AML-193 (cell line): ENCODE results near the gene QSOX2.
A peak's percentile ranks its signal among the peaks of the same experiment; 100 is the strongest.

Experiments
- DNase-seq, 2 experiments: peaks; one replicate each; lab custom pipeline; 2025; lab: John Stamatoyannopoulos, UW

The QSOX2 gene

DNA sequence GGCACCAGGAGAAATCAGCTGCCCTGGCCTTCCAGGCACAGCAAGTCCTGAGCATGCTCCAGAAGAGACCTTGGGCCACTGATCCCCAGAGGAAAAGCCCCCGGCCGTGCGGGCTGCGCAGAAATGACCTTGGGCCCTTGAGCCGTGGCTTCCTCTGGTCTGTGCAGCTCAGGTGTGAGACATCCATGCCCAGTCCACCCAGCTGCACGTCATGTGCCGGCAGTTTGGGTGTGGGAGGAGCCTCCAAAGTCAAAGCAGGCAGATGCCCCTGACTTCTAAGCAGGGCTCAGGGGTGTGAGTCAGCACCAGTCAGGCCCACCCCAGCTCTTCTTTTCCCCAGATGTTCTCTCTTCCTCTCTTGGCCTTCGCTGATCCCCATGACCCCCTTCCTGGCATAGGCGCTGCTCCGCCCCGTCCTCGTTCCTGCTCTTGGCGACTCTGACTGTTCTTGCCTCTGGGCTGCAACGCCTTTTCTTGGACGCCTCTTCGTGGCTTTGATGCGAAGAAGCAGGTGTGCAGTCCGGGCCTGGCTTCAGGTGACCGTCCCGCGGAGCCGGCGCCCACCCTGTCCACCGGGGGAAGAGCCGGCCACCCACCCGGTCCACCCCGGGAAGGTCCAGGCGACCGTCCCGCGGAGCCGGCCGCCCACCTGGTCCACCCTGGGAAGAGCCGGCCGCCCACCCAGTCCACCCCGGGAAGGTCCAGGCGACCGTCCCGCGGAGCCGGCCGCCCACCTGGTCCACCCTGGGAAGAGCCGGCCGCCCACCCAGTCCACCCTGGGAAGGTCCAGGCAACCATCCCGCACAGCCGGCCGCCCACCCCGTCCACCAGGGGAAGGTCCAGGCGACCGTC is 5.9 kb upstream of the QSOX2 start:
- DNase-seq: no peak

DNA sequence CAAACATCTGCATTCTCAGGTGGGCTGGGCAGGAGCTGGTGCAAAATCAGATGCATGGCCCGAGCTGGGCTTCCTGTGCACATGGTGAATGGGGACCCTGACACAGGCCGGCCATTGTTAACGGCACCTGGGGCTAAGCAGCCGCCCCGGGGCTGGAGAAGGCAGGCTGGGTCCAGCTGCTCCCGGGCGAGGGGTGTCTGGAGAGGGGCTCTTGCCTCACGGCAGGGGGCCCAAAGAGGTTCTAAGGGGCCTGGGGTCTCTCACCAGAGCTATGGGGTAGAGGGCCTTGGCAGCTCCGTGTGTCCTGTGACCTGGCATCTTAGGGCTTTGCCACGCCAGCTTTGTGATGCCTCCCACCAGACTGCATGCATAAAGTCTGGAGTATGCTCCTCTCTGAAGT is 5.1 kb upstream of the QSOX2 start:
- DNase-seq: no peak

DNA sequence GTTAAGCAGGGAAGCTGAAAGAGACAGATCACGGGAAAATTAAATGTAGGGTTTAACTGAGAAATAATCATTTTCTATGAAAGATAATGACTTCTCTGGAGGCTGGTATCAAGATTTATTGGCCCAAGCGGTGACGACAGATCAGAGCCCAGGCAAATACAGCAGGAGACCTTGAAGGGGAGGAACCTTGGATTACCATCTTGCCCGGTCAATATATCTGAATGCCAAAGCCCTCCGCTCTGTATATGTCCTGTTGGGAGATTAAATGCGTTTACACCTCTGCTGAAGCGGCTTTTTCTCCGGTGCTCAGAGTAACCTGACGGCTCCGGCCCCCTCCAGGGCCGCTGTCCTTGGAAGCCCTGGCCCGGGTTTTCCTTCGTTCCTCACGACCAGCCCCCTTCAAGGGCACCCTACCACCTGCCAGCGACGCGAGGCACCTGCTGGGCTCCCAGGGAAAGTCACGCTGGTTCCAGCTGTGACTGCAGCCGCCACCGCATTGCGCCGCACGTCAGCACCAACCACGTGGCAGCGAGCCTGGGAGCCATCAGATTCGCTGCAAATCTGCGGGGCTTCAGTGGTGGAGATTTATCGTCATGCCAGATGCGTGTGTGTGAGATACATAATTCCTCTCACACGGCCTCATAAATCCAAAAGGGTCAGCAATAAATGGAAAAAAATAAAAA is 4.4 kb upstream of the QSOX2 start:
- no peak for DNase-seq

DNA sequence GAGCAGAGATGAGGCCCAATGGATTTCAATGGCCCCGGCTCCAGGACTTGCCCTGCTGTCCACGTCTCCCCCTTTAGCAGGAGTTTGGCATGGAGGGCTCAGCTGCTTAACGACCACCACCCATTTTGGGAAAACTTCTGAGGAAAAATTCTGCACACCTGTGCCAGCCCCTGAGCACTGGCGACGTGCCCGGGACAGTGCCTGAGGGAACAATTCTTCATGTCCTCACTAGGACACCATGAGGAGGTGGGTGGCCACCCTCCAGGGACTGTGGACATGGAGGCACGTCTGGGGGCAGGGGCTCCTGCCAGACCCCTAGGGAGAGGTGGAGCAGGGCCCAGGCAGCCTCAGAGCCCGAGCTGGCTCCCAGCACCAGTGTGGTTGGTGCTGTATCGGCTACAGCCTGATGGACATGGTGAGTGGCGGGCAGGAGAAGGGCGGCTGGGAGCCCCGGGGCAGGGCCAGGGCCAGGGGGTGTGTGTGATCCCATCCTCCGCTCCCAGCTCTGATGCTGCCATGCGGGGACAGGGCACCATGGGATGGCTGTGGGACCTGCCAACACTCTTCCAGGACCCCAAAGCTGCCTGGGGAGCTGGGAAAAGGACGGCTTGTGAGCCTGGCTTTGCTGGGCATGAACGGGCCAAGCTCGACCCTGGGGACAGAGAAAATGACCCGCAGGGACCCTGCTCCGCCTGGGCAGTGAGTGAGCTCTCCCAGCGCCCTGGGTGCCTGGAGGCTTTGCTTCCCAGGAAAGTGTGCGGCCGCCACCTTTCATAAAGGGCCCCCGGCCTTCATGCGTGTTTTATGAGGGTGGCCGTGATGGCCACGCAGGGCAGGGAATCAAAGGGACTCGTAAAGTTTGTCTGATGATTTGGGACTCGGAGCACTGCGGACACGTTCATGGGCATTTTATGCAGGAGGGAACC is 3.6 kb upstream of the QSOX2 start:
- no peak for DNase-seq

DNA sequence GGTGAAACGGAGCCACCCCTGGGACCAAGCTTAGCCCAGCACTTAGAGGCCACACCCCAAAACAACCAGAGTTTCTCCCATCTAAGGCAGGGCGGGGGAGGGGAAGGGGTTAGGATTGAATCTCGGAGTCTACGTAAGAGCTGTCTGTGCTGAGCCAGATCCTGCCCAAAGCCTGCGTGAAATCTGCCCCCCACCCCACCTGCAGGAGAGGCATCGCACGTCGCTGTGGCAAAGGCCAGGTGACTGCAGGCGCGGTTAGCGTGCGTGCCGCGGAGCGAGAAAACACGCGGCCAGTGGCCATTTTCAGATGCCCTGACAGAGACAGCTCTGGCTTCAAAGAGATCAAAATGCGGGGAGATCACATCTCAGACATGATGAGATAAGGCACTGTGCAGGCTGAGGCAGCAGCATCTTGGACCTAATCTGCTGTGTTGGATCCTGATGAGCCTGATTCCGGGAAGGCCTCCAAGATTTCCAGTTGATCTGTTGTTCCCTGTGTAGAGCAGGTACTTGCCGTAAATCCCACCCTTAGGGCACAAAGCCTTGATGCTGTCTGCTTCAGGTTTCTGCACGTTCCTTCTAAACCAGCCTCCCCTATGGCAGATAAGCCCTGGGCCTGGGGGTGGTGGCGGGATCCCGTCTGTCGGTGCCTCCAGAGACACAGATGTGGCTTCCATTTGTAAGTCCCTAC is 2.5 kb upstream of the QSOX2 start:
- no peak for DNase-seq

DNA sequence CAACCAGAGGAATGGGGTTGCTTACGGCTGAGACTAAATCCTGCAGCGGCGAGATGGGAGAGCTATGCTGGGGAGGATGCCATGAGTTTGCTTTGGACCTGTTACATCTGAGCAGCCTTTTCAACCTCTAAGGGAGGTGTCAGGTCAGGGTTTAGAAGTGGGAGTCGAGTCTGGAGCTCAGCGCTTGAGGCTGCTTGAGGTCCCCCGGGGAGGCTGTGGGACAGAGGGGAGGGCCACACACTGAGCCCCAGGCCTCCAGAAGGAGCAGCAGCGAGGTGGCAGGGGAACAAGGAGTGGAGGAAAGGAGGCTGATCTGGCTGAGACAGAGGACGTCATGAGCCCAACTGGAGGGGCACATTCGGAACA is 1.9 kb upstream of the QSOX2 start:
- DNase-seq: no peak

DNA sequence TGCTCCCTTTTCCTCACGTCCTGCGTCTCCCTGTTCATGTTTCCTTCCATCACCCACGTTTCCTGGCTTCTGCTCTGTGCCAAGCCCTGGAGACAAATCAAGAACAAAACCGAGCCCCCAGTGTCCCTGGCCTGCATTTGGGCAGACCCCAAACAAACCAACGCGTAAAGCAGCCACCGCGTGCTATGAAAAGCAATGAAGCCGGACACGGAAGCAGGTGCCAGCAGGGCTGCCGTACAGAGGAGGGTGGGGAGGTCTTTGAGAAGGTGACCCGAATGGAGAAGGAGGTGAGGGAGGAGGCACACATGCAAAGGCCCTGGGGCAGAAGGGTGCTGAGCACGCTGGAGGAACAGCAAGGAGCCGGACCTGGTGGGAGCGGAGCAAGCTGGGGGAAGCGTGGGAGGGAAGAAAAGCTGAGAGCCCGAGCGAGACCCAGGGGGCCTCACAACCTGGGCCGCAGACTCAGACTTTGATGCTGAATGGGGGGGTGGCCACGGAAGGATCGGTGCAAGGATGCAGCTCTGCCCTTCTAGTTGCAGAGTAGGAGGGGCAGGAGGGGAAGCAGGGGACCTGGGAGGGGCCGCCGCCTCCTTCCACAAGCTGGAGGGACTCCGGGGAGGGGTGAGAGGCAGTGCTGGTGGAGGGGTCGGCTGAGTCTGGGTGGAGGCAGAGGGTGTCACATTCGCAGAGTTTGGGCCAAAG is 1.4 kb upstream of the QSOX2 start:
- DNase-seq: no peak

DNA sequence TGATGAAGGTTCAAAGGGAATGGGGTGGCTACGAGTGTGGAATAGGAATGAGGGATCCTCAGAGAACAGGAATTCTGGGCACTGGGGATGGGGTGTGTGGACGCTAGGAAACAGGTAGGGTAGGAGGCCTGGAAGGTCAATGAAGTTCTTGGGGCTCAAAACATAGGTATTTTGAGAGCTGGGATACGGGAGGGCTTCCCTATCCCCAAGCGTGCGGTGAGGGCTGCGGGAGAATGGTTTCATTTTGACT is 718 bp downstream of the QSOX2 start:
- DNase-seq: no peak

DNA sequence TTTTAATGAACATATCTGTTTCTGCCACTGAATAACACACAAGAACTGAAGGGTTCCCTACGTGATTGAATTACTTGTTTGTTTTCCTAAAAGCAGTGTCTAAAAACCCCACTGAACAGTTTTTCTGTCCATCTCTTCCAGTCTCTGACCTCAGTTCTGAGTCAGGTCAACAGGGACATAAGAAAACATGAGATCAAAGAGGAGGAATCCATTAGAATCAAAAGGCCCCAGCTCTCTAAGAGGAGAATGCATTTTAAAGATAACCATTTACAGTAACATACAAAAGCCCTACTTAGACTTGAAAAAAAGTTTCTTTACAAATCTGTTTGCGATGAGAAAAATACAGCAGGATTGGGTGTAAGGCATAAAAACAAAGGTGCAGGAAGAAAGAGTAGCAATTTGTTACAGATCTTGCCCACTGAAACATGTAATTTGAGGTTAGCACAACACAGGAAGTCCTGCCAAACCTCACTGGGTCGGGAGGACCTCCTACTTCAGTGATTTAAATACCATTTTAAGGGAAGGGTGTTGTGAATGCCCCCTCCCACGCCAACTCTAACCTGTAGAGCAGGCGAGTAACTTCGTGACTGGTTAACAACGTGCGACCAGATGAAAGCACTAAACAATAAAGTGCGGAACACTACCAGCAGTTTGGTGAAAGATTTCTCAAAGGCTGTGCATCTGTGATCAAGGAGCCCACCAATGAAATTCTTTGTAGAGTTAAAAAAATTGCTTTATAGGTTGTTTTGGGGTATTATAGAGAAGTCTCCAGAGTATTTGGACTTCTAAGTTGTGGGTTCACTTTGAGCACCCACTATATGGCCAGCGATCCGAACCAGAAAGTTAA is 1.3 kb downstream of the QSOX2 start:
- no peak for DNase-seq

DNA sequence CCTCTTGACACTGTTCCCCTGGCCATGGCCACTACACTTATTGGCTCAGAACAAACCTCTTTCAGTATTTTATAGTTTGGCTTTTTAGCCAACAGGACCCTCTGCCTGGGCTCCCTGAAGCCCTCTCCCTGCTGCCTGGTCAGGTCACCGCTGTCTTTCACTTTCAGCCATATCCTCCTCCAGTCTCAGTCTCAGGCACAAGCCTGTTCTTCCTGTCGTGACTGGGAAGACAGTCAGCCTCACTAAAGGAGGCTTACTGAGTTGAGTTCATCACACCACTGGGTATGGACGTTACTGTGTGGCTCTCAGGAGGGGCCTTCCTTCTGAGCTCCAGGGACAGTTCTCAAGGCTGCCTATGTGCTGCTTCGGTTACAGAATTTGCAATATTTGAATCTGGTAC is 2.0 kb downstream of the QSOX2 start:
- DNase-seq: no peak

DNA sequence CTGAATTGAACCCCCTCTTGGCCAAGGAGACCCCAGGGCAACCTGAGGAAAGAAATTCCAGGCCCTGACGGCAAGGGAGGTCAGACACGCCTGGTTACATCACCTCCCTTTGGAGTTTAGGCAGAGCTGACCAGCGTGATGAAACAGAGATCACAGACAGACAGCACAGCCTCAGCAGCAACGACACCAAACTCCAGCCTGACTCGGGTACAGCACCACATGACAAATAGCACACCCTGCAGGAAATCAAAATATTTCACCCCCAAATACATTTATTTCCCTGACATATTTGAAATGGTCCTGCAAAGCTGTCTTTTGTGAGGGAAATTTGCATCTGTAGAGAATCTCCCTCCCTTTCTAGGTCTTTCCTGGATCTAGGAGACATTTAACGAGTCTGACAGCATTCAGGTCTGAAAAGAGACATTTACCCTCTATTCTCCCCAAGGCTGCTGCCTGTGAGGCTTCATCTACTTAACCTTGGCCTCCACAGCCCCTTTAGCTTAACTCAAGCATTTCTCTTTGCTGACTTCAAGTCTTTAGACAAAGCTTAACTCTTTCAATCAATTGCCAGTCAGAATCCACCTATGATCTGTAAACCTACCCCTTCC is 2.6 kb downstream of the QSOX2 start:
- DNase-seq: peak; percentile 34 to 39

DNA sequence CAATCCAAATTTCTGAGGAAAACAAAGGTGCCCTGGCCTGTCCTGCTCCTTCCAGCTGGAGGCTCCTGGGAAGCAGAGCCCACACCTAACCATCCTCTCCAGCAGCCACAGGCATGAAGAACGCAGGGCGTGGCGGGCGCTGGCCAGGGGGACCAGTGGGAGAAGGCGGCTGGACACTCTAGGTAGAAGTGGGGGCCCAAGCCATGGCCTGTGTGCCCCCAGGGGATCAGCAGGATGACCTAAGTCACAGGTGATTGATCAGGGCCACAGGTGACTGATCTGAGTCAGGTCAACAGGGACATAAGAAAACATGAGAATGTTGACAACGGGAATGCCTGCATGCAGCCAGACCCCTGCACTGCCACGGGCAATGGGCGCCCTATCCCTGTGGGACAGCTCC is 3.4 kb downstream of the QSOX2 start:
- DNase-seq: no peak

DNA sequence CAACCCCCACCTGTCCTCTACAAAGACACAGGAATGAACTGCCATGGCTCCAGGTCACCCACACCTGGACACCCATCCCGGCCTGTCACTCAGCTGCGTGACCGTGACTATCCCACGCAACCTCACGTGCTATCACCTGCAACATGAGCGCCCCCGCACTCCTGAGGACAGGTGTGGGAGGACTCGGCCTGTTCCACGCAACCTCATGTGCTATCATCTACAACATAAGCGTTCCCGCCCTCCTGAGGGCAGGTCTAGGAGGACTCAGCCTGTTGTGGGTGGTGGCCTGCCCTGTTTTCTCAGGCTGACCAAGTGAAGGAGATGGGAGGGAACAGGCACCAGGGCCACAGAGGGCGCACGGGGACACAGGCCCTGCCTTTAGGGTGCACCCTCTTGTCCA is 4.1 kb downstream of the QSOX2 start:
- DNase-seq: no peak

DNA sequence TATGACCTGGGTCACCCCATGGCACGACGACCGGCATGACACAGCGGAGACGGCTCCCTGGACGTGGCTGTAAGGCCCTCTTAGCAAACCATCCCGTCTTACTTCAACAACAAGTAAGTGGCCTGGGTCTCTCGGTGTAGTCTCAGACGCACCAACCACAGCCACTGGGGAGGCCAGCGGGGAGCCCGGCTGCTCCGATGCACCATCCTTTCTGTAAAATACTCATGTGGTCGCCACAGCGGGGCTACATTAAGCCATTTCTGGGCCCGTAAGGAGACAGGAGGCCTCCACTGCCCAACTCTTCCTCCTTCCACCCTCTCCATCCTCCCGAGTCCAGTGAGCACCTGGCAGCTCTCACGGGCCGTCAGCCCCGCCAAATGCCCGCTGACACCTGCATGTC is 4.7 kb downstream of the QSOX2 start:
- DNase-seq: no peak

DNA sequence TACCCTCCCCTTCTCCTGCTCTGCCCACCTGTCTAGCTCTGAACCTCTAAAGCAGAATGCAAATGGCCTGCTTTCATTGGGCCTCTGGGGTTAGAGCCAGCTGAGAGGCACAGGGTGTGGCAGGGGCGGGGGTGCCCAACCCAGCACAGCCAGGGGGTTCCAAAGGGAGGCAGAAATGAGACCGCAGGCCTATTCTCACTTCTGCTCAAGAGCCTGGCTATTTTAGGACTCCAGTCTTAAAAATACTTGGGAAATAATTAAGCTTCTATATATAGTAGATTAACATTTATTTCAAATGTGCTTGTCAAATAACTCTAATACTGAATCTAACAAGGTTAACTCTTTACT is 5.7 kb downstream of the QSOX2 start:
- no peak for DNase-seq

DNA sequence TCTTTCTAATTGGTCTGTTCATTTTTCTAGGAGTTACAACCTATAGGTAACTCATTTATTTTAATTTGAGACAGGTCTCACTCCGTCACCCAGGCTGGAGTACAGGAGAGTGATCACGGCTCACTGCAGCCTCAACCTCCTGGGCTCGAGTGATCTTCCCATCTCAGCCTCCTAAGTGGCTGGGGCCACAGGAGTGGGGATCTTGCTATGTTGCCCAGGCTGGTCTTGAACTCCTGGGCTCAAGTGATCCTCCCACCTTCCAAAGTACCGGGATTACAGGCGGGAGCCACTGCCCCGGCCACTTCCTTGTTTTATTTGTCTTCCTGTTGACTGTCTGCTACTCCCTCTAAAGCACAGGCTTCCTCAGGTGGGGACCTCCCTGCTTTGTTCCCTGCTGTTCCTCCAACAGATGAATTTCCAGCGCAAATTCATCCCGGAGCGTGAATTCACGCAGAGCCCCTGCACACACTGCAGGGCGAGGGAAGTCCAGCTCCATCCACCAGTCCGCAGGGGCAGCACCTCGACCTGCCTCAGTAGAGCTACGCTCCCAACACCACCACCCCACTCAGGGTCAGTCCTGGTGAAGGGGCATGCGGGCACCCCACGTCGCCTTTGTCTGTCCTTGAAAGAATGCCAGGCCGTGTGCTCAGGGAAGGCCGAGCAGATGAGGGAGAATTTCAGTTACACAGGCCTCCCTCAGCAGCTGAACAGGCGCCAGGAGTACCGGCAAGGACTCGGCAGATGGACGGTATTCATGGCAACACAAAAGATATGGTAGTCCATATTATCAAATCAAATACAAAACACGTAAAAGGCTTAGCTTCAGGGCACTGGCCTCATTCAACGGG is 6.3 kb downstream of the QSOX2 start:
- no peak for DNase-seq

DNA sequence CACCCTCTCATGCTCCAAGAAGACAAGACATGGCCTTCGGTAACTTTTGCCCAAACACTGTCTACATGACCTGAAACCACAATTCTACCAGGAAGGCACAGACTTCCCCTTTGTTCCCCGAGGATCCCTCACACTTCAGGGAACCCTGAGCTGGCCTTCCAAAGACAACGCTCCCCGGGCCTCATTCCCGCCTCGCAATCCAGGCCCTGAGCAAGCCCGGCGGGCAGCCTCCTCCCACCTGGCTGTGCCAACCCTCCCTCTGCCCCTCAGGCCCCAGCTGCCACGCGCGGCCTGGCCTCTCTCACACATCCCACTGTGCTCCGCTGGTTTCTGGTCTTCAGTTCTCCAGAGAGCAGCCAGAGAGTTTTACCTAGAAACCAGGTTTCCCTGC is 7.3 kb downstream of the QSOX2 start:
- DNase-seq: no peak

DNA sequence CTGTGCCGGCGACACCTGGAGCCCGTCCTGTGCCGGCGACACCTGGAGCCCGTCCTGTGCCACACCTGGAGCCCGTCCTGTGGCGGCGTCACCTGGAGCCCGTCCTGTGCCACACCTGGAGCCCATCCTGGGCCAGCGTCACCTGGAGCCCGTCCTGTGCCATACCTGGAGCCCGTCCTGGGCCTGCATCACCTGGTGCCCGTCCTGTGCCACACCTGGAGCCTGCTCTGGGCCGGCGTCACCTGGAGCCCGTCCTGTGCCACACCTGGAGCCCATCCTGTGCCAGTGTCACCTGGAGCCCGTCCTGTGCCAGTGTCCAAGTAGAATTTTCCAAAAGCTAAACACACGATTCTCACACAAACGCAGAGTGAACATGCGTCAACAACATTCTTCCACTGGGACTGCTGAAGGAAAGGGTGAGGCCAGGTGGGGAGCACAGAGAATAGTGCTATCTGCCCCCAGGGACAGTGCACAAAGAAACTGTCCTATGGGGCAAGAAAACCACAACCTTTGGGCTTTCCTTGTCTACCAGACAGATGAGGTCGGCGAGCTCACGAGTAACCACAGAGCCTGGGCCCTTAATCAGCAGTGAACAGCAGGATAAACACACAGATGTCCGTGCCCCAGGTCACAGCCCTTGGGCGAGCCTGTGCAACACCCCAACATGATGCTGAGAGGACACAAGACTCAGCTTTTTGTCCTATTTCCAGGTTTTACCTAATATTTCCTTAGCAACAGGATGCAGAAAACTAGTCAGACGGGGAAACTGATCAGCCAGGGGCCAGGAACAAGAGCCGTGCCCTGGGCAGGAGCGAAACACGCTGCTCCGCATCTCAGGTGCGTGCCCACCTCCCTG is 7.9 kb downstream of the QSOX2 start:
- no peak for DNase-seq
